Thyroid gland (tissue), 4 donors: ENCODE data around the gene NOA1. TPM values are rescaled to one million over a fixed set of nuclear protein-coding genes. Genes with fewer than 3 reads are reported as not detected.

Source experiments
- DNase-seq, 2 donors: peaks; one replicate each; pipeline ENCODE4 v3.0.0-alpha.2; 2019
- H3K27ac ChIP-seq, 3 donors: fragments of 200-600 bp; sonication (generic); 1 replicate in 2 of 3; 2 replicates in 1 of 3; pipeline ENCODE4 v1.5.1; 2016 to 2019; ENCODE audit warnings: mild to moderate bottlenecking in 1 of 3, moderate library complexity in 1 of 3
- H3K27me3 ChIP-seq: fragments of 200-600 bp; sonication (generic); one replicate; pipeline ENCODE4 v1.5.1; 2019
- H3K36me3 ChIP-seq, 2 donors: fragments of 200-600 bp; sonication (generic); one replicate each; pipeline ENCODE4 v1.5.1; 2016 to 2019
- H3K4me1 ChIP-seq, 2 donors: fragments of 200-600 bp; sonication (generic); one replicate each; pipeline ENCODE4 v1.5.1; 2017 to 2019
- H3K4me3 ChIP-seq, 3 donors: fragments of 200-600 bp; sonication (generic); replicated peaks in 1 of 3; 1 replicate in 2 of 3; 2 replicates in 1 of 3; pipeline ENCODE4 v1.5.1; 2016; ENCODE audit warnings: mild to moderate bottlenecking in 1 of 3
- H3K9me3 ChIP-seq: fragments of 200-600 bp; sonication (generic); one replicate; pipeline ENCODE4 v1.5.1; 2017
- POLR2A ChIP-seq, 2 donors: fragments of 450-650 bp; IDR thresholded peaks; one replicate each; pipeline ENCODE4 v1.6.1; 2017; ENCODE audit warnings: antibody characterized with exemption in 2 of 2, mild to moderate bottlenecking in 2 of 2, moderate library complexity in 1 of 2
- WGBS, 2 donors: methylation state at CpG; one replicate each; pipeline ENCODE4 v1.1.5; 2017; 5-methylcytosine and 5-hydroxymethylcytosine counted together
- intact Hi-C: fragments of 100-400 bp; cut with DNase I; formaldehyde crosslinking; loops from one replicate; pipeline ENCODE4 v1.15.1; 2023
- total RNA-seq, 4 donors: library from RNA; depleted of rRNA; stranded (reverse); fragments of >200 nt; gene quantifications; one replicate each; pipeline ENCODE4 v1.2.3, GENCODE V29; 2016
- TF ChIP-seq, protein P1 (sequence below), 6 experiments: fragments of 200-600 bp in 3 of 6; fragments of 450-650 bp in 3 of 6; sonication (generic) in 3 of 6; IDR thresholded peaks; one replicate each; pipeline ENCODE4 v1.5.1; 2016 to 2019; ENCODE audit warnings: antibody characterized with exemption in 6 of 6, mild to moderate bottlenecking in 2 of 6, inconsistent platforms in 1 of 6, moderate library complexity in 1 of 6

NOA1 gene
- total RNA-seq, 4 donors from 2014 or later = 22.1 to 27.4 (median 24.7) TPM

DNA sequence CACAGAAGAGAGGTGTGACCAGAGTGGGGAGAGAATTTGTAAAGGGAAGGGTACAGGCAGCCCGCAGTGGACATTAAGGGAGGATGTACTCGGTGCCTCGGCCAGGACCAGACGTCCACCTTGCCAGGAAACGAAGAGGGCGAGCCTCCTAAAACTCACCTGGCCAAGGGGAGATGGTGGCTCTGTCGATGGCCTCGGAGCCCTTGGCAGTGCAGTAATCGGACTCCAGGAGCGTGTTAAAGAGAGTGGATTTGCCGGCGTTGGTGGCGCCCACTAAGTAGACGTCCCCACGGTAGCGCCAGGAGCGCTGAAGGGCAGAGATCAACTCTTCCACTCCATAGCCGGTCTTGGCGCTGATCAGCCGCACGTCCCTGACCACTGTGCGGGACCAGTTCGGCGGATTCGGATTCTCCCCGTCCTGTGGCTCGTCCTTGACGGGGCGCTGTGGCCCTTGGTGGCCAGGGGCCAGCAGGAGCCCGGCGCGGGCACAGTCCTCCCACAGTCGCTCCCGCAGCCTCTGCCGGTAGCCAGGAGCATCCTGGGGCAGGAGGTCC is 1.0 kb downstream of the NOA1 start:
- WGBS, 2 donors = 1 to 5% methylated on average over 9 to 18 of the region's 35 CpGs
- H3K36me3 ChIP-seq = peaks cover 24 to 29% of the 10 kb centered on the region in 2 donors
- H3K4me3 ChIP-seq = peak overlapping the region; percentile 52 to 79 (median 62)
- no peak for TF ChIP-seq POLR2A (IDR thresholded peaks at IDR 0.05)
- TF ChIP-seq, protein P1, sequence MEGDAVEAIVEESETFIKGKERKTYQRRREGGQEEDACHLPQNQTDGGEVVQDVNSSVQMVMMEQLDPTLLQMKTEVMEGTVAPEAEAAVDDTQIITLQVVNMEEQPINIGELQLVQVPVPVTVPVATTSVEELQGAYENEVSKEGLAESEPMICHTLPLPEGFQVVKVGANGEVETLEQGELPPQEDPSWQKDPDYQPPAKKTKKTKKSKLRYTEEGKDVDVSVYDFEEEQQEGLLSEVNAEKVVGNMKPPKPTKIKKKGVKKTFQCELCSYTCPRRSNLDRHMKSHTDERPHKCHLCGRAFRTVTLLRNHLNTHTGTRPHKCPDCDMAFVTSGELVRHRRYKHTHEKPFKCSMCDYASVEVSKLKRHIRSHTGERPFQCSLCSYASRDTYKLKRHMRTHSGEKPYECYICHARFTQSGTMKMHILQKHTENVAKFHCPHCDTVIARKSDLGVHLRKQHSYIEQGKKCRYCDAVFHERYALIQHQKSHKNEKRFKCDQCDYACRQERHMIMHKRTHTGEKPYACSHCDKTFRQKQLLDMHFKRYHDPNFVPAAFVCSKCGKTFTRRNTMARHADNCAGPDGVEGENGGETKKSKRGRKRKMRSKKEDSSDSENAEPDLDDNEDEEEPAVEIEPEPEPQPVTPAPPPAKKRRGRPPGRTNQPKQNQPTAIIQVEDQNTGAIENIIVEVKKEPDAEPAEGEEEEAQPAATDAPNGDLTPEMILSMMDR (IDR thresholded peaks at IDR 0.05) = no peak
- intact Hi-C loops = loop anchor here (10.0 kb wide), 1 partner anchor 72 kb away; the partner anchor contains the start of gene REST
- H3K27ac ChIP-seq = peak overlapping the region in 2 of 3 donors; percentile 83 to 94
- no peaks in the 10 kb centered on the region for H3K9me3 ChIP-seq
- DNase-seq = peak in 1 of 2 donors; percentile 28
- H3K4me1 ChIP-seq = peaks cover 29 to 33% of the 10 kb centered on the region in 2 donors
- H3K27me3 ChIP-seq = no peaks in the 10 kb centered on the region

DNA sequence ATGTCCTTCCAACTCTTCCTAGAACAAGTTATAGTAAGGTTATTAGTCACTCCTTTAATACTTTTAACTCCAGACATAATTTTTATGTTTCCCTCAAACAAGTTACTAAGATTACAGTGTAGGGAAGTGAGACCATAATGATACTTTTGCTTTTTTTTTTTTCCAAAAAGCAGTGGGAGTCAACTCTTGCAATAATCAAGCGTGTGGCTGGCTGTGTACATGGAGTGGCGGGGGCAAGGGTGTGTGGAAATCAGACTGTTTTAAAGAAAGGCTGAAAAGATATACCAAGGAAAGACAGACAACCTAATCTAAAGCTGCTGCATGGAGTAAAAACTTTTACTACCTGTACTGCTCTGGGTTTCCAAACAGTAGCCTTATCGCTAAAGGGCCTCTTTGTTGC is 4.1 kb downstream of the NOA1 start:
- TF ChIP-seq, protein P1 (IDR thresholded peaks at IDR 0.05) = no peak
- TF ChIP-seq POLR2A (IDR thresholded peaks at IDR 0.05) = no peak
- DNase-seq = no peak
- Histone ChIP-seq H3K4me3 (no peak overlapping the region), H3K36me3 (peaks cover 36 to 37% of the 10 kb centered on the region in 2 donors), H3K9me3 (no peaks in the 10 kb centered on the region), H3K4me1 (peaks cover 15 to 16% of the 10 kb centered on the region in 2 donors), H3K27me3 (no peaks in the 10 kb centered on the region), H3K27ac (no peak overlapping the region)
- 97 to 99% methylated on average over 3 of the region's 3 CpGs for WGBS, 2 donors
- intact Hi-C loops = loop anchor here (10.0 kb wide), 1 partner anchor 69 kb away; the partner anchor contains the start of gene REST

DNA sequence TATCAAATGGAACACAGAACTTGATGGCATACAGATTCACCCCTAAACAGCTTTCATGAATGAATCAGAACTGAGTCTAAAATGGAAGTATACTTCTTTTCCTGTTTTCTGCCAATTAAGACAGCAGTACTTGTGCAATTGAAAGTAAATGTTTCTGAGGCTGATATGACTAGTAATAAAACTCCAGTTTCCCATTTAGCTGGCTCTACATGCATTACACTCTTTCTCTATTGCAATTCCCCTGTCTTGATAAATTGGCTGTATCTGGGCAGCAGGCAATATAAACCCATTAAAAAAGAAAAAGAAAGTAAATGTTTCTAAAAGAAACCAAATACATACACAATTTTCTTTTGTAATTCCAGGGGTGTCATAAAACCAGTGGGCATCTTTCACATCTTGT is 4.6 kb downstream of the NOA1 start:
- no peak overlapping the region for H3K4me3 ChIP-seq
- H3K27ac ChIP-seq = no peak overlapping the region
- TF ChIP-seq, protein P1 (IDR thresholded peaks at IDR 0.05) = no peak
- no peak for TF ChIP-seq POLR2A (IDR thresholded peaks at IDR 0.05)
- H3K27me3 ChIP-seq = no peaks in the 10 kb centered on the region
- peaks cover 15 to 16% of the 10 kb centered on the region in 2 donors for H3K4me1 ChIP-seq
- no peak for DNase-seq
- intact Hi-C loops = loop anchor here (10.0 kb wide), 1 partner anchor 68 kb away; the partner anchor contains the start of gene REST
- no peaks in the 10 kb centered on the region for H3K9me3 ChIP-seq
- peaks cover 36 to 39% of the 10 kb centered on the region in 2 donors for H3K36me3 ChIP-seq

DNA sequence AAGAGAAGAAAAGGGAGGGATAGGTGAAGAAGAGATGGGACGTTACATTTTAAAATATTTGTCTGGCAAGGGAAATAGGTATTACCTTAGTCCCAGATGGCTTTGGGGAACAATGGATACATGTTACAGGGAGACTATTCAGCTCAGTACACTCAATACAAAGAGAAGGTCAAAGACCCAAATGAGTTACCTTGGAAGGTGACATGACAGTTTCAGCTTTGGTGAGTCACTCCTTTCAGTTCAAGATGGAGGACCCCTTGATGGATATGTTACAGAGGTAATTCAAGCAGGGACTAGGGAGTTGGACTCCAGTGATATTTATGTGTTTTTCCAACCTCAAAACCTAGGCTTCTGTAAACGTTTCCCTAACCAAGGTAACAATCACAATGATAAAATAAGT is 5.0 kb downstream of the NOA1 start:
- H3K9me3 ChIP-seq = no peaks in the 10 kb centered on the region
- no peak overlapping the region for H3K4me3 ChIP-seq
- DNase-seq = no peak
- TF ChIP-seq POLR2A (IDR thresholded peaks at IDR 0.05) = no peak
- TF ChIP-seq, protein P1 (IDR thresholded peaks at IDR 0.05) = no peak
- H3K4me1 ChIP-seq = peaks cover 15 to 16% of the 10 kb centered on the region in 2 donors
- peaks cover 39 to 43% of the 10 kb centered on the region in 2 donors for H3K36me3 ChIP-seq
- no peaks in the 10 kb centered on the region for H3K27me3 ChIP-seq
- intact Hi-C loops = loop anchor here (10.0 kb wide), 1 partner anchor 68 kb away; the partner anchor contains the start of gene REST
- H3K27ac ChIP-seq = no peak overlapping the region
- WGBS, 2 donors = 91 to 94% methylated on average over 2 of the region's 2 CpGs

DNA sequence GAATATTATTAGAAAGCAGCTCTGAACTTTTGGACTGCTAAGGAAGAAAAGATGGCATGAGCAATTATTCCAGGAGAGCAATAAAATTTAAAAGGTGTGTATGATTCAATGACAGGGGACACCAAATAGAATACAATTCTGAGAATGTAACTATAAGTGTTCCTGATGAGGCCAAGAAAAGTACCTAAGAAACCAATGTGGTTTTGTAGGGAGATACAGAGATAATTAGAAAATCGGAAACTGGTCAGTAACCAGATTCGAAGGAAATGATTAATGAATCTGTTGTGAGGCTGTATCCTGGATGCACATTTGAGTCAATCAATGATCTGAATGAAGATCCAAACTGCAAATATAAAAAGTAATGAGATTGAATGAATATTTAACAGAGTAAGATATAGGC is 6.0 kb downstream of the NOA1 start:
- no peak for DNase-seq
- Histone ChIP-seq H3K27ac (no peak overlapping the region), H3K27me3 (no peaks in the 10 kb centered on the region), H3K9me3 (no peaks in the 10 kb centered on the region), H3K4me3 (no peak overlapping the region), H3K4me1 (peaks cover 13 to 16% of the 10 kb centered on the region in 2 donors), H3K36me3 (peaks cover 49 to 52% of the 10 kb centered on the region in 2 donors)
- WGBS, 2 donors = 95% methylated on average over 2 of the region's 2 CpGs
- no peak for TF ChIP-seq POLR2A (IDR thresholded peaks at IDR 0.05)
- TF ChIP-seq, protein P1 (IDR thresholded peaks at IDR 0.05) = no peak
- intact Hi-C loops = loop anchor here (10.0 kb wide), 1 partner anchor 67 kb away; the partner anchor contains the start of gene REST
